GM21390 (cell line): ENCODE data around the gene FILIP1.
"Not testable (repeated sequence)": the region's sequence is repeated elsewhere in the genome, so short reads cannot be mapped to it uniquely, and the experiment has no call there.

Source experiments
- ATAC-seq: cut with Tn5 transposase; IDR thresholded peaks from one replicate; pipeline ENCODE4 v1.9.1; 2021; ENCODE audit not compliant: unreplicated experiment

Gene FILIP1

DNA sequence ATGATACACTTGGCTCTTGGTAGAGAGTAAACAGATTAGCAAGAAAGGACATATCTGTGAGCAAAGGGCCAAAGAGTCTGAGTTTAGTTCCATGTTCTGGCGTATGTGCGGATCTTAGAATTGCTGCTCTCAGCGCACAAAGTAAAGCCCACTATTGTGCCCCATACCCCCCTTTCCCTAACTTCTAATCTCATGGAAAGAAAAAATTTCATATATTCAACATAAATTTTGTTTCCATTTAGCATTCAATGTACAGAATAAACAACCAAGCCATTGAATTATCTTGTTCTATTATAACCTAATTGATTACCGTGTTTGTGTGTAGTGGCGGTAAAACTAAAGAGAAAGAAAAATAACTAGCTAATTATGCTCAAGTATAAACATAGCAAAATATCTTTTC lies 30.5 kb downstream of the FILIP1 start:
- ATAC-seq, result no peak

DNA sequence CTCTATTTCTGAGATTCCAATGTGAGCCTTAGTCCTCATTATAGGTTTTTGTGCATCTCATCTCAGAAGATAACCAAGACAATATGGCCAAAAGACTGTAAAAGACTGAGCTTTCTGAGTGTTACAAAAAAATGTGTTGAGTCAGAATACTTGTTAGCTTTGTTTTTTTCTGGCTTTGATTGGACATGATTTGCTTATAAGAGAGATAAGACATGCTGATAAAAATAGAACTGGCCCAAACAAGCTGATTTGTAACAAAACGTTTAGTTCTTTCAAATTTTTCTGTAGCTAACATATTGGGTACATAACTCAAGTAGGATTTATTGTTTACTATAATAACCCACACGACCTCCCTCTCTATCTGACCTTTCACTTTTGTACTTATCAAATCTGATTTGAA lies 32.9 kb downstream of the FILIP1 start:
- ATAC-seq, result no peak

DNA sequence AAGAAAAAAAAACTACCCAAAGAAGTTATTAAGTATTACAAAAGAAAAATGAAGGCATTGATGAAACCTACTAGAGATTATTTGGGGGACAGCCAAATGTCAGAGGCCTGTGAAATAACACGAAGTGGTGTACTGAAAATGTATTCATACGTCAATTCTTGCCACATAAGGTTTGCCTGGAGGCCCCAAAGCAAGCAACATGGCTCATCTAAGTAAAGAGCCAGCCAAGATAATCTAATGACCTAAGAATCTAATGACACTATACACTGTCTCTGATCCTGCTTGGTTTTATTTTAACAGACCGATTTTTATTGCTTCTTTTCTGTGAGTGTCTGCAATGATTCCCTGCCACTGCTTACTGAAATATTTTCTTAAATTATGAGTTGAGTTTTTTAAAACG lies 34.7 kb downstream of the FILIP1 start:
- no peak for ATAC-seq

DNA sequence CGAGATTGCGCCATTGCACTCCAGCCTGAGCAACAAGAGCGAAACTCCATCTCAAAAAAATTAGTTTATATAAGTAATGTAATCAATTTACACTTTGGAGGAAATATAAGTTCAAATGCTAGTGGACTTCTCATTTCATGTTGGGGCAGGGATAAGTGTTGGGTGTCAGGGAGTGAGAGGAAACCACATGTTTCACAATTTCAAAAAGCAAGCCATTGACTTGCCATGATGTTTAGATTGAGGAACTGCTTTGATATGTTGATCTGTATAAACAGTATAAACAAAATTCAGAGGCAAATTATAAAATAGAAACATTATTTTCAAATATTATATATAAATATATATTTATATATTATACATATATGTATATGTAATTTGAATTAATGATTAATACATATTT lies 42.7 kb downstream of the FILIP1 start:
- ATAC-seq, result no peak

DNA sequence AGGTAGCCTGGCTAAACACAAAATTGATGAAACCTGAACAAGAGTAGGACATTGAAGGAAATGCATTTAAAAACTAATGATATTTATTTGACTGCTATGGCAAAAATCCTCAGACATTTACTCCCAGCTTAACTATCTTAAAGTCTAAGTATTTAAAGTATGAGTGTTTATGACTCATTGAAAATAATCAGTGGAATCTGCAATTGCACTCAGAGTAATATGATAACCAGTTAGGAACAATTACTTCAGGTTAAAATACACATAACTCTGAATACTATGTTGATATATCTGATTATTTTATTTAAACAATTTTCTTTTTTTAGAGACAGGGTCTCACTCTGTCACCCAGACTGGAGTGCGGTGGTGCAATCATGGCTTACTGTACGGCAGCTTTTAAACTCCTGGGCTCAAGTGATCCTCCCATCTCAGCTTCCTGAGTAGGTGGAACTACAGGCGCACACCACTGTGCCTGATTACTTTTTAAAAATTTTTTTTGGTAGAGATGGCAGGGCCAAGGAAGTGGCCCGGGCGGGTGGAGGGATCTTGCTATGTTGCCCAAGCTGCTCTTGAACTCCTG lies 43.9 kb downstream of the FILIP1 start:
- ATAC-seq, result no peak

DNA sequence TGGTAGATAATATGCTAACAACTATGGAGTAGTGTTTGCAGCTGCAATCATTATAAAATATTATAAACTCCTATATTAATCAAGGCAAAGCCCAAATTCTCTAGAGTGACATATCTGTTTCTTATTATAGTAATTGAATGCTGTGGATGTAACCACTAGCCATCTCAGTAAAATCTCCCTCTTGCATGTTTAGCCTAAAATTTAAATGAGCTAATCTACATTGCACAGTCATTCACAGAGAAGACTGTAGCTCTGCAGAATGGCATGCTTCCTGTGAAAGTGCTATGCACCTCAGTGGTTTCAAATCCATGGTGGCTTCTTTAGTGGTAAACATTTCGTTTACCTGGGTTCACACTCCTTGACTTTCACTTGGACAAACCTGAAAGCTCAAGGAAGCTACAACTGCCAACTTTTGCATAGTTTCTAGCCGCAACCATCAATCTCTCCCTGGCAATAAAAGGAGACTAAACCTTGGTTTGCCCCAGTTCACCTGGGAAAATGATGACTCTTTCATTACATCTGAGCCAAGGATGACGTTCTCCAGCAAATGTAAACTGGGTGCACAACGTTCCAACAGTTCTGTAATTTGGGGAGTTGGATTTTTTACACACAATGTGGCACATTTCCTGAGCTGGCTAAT lies 47.2 kb downstream of the FILIP1 start:
- peak; percentile 83 for ATAC-seq

DNA sequence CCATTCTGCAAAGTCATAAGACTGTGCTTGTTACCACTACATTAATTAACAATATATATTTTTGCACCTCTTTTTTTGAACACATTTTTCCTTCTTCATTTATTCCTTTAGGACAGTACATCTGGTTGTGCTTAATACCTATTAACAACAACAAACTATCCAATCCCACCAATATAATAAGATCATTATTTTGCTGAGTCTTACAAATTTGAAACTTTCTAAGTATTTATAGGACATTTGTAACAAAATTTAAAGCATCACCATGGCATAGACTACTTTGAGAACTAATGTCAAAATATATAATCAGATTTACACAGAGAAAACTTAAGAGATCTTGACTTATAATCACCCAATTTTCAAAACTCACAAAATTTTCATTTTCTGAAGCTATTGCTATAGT lies 47.9 kb downstream of the FILIP1 start:
- no peak for ATAC-seq

DNA sequence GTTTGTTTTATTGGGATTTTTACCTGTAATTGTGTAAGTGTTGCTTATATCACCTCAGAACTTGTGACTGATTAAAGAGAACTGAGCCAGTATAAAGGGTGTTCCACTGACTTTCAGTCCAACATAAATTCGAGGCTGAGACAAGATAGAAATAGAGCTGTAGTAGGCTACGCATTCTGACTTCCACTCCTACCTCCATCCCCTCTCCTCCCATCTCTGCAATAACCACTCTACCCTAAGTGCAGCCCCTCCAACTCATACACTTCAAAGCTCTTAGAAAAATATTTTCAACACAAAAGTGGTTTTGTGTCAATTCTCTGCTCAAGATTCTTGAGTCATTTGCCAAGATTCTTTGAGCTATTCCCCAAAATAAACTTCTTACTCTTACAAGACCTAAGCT lies 48.7 kb downstream of the FILIP1 start:
- ATAC-seq, result no peak

DNA sequence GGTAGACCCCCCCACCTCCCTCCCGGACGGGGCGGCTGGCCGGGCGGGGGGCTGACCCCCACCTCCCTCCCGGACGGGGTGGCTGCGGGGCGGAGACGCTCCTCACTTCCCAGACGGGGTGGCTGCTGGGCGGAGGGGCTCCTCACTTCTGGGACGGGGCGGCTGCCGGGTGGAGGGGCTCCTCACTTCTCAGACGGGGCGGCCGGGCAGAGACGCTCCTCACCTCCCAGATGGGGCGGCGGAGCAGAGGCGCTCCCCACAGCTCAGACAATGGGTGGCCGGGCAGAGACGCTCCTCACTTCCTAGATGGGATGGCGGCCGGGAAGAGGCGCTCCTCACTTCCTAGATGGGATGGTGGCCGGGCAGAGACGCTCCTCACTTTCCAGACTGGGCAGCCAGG lies 51.7 kb downstream of the FILIP1 start:
- ATAC-seq, result not testable (repeated sequence)

DNA sequence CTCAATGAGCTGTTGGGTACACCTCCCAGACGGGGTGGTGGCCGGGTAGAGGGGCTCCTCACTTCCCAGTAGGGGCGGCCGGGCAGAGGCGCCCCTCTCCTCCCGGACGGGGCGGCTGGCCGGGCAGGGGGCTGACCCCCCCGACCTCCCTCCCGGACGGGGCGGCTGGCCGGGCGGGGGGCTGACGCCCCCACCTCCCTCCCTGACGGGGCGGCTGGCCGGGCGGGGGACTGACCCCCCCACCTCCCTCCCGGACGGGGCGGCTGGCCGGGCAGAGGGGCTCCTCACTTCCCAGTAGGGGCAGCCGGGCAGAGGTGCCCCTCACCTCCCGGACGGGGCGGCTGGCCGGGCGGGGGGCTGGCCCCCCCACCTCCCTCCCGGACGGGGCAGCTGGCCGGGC lies 52.1 kb downstream of the FILIP1 start:
- ATAC-seq, result not testable (repeated sequence)

DNA sequence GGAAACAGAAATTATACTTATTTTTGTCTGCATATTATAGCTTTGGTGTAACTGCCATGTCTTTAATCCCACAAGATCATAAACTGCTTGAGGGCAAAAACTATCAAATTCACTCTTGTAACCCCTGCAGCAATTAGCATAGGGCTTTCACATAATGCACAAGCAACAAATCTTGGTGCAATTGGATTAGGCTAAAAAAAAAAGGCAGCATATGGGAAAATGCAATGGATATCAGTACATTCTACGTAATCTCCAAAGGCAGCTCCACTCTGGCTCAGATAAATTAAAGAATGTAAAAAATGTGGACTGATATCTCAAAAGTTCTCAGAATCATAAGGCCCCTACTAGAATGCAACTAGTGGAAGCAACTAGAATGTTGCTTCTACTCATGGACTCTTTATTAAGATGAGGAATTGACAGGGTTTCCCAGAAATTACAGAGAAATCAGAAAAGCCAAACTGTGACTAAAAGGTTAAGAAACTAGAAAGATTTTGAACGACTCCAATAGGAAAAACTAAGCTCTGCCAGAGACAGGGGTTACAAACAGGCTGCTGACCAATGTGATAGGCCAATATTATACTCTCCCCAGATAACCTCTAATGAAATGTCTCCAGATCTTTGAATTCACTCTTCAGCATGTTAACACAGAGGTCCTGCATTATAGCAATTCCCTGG lies 55.0 kb downstream of the FILIP1 start:
- ATAC-seq, result no peak

DNA sequence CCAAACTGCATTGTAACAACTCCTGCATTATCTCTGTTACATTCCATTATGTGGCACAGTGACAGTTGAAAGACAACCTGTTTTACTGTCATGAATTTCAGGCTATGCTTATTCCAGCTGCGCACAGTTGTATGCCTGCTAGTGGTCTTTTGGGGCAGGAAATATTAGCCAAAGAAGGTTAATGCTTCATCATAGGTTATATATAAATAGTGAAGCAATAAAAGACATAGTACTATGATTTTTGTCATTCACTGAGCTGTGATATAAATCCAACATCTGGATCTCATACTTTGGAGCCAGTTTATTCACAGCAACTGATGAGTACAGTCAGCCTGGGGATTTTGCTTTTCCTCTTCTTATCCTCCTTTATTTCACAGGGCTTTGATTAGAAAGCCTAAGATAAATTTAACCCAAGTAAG lies 55.6 kb downstream of the FILIP1 start:
- no peak for ATAC-seq

DNA sequence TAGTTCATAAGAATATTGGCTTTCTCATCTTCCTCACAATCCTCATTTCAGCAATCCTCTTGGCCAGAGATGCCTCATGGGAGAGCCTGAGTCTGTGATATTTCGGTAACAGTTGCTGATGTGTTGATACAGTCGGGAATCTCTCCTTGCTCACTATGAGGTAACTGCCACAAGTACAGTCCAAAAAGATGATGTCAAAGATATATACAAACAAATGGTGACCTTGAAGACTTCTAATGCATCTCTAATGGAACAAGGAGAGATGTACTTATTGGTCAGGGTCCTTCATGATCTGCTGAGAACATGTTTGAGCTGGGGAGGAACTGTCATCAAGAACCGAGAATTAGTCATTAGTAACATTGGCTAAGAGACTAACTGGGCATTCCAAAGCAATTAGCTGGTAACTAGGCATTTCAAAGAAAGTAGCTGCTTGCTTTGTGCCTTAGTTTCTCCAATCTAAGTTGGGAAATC lies 56.1 kb downstream of the FILIP1 start:
- ATAC-seq, result no peak

DNA sequence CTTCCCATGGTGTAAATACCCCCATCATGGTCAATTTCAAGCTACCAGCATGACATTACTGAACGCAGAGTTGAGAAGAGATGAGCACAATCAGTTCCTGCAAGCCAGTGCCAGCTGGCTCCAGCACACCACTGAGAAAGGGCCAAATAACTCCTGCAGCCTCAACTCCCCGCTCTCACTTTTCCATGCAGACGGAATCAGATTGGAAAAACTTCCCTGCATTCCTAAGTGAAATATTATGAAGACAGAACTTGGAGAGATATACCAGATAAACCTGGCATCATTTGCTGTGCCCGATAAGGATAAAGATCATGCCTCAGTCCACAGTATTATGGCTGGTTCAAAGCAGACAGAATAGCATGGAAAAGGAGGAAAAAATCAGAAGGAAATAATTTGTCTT lies 56.7 kb downstream of the FILIP1 start:
- ATAC-seq, result no peak

DNA sequence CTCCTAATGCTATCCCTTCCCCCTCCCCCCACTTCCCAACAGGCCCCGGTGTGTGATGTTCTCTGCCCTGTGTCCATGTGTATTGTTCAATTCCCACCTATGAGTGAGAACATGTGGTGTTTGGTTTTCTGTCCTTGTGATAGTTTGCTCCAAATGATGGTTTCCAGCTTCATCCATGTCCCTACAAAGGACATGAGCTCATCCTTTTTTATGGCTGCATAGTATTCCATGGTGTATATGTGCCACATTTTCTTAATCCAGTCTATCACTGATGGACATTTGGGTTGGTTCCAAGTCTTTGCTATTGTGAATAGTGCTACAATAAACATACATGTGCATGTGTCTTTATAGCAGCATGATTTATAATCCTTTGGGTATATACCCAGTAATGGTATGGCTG lies 60.8 kb downstream of the FILIP1 start:
- ATAC-seq, result not testable (repeated sequence)

DNA sequence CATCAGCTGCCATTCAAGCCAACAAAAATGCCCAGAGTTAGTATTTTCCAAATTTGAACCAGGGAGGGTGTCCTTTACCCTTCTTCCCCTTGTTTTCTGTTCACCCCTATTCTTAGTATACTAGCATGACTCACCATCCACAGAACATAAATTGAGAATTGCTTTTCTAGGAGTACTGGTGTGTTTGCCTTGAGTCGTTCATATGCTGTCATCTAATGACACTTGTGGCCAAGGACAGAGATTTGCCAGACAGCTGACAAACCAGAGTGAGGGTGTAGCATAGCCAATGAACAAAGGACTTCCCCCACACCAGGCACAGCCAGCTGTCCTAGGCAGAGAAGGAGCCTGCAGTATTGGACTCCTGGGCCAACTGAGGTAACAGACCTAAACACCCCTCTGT lies 62.2 kb downstream of the FILIP1 start:
- ATAC-seq, result no peak

DNA sequence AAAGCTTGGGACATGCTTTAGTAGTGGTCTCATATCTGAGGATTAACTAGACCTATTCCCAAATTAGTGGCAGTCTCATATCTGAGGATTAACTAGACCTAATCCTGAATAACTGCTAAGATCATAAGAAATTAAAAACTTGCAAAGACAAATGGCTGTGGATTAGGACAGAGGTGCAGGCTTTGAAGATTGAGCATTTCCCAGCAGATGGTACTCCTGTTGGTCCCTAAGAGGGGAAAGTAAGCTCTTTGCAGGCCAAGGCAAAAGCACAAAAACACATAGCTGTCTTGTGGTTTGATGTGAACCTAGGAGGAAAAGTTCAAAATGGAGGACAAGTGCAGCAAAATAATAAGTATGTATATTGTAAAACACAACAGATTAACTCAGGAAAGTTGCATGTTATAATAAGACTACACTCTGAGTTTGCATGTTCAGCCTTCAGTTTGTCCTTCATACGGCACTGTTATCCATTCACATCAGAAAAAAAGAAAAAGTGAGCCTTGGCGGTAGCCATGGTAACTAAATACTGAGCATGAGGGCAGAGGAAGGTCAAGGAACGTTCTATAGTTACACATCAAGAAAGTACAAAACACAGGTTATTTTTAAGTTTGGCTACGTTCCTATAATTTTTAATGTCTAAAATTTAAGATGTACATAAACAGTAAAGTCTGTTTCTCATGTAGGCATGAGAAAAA lies 62.8 kb downstream of the FILIP1 start:
- no peak for ATAC-seq

DNA sequence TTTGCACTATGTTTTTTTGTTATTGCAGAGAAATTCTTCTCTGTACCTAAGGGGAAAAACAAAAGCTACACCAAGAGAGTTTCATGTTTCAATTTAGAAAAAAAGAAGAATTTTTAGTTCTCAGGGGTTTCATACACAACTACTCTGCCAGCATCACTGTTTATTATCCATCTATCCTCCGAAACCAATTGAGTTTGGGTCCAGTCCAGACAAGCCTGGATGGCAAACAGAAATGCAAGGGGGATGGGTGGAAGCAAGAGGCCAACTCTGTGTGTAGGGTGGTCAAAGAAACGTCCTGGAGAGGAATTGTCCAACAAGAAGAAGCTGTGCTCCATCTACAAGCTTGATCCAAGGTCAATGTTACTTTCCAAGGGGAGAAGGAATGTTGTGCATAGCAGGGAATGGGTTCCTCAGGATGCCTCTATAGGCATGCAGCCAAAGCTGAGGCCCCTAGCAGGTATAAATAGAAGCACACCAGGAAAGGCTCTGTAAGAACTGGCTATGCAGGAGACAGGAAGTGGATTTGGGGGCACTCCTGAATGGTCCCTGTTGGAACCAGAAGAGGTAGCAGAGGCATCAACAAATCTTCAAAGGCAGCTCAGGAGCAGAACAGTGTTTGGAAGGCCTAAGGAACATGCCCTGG lies 64.4 kb downstream of the FILIP1 start:
- ATAC-seq, result no peak

DNA sequence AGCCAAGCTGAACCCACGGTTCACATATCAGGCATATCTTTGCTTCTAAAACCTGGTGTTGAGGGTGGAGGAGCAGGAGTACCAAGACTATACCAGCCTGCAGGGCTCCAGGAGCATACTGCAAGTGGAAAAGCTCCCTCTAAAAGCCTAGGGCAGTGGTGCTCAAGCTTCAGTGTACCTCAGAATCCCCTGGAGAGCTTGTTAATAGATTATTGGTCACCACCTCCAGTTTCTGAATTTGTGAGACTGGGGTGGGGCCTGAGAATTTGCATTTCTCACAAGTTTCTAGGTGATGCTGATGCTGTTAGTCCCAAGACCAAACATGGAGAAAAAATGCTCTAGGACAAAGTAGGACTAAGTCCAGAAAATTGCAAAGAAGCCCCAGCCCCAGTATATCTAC lies 65.4 kb downstream of the FILIP1 start:
- no peak for ATAC-seq

DNA sequence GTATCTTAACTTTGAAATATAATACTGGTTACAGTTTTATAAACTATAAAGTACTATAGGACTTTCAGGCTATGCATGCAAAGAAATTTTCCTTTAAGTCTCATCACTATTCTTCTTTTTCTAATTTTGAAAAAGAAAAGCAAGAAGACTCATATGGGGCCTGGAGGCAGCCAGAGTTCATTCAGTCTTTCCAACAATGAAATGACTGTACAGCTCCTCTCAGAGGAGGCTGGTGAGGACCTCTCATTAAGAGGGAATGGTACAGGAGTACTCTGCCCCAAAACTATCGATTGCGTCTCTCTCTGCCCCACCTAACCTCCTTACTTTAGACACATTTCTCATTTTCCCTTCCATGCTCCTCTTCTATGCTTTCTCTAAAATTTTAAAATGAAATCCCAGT lies 66.3 kb downstream of the FILIP1 start:
- ATAC-seq, result no peak
